GM23338 (cell line): Measurements from ENCODE around the gene SLC37A3. TPM values are rescaled to one million over a fixed set of nuclear protein-coding genes. Genes with fewer than 3 reads are reported as not detected.
A peak's percentile ranks its signal among the peaks of the same experiment; 100 is the strongest.

Experiments
- ATAC-seq: fragments of 200-7000 bp; cut with Tn5 transposase; 3 replicates; pipeline ENCODE4 v1.9.1; 2020
- DNase-seq: peaks from one replicate; pipeline ENCODE4 v3.0.0-alpha.2; 2015; ENCODE audit warnings: low spot score
- H2AFZ ChIP-seq: fragments of 200-600 bp; sonication (generic); 2 replicates; pipeline ENCODE4 v1.8.0; 2016; ENCODE audit warnings: antibody characterized with exemption, mild to moderate bottlenecking, moderate library complexity
- H3F3A ChIP-seq: fragments of 200-600 bp; sonication (generic); replicated peaks from 2 replicates; pipeline ENCODE4 v1.8.0; 2017; ENCODE audit warnings: antibody characterized with exemption, mixed run types, low read depth
- H3K27ac ChIP-seq: fragments of 200-600 bp; sonication (generic); 2 replicates; pipeline ENCODE4 v1.6.1; 2016; ENCODE audit warnings: low read depth
- H3K27me3 ChIP-seq: fragments of 200-600 bp; sonication (generic); 2 replicates; pipeline ENCODE4 v1.8.0; 2016; ENCODE audit warnings: mild to moderate bottlenecking, mixed run types, moderate library complexity; ENCODE audit not compliant: insufficient read depth
- H3K36me3 ChIP-seq: fragments of 200-600 bp; sonication (generic); 2 replicates; pipeline ENCODE4 v1.8.0; 2016; ENCODE audit warnings: mild to moderate bottlenecking; ENCODE audit not compliant: insufficient read depth
- H3K4me1 ChIP-seq: fragments of 200-600 bp; sonication (generic); 2 replicates; pipeline ENCODE4 v1.8.0; 2016; ENCODE audit warnings: mild to moderate bottlenecking, moderate library complexity; ENCODE audit not compliant: insufficient read depth
- H3K4me2 ChIP-seq: fragments of 200-600 bp; sonication (generic); 2 replicates; pipeline ENCODE4 v1.7.1; 2017; ENCODE audit warnings: mixed run types
- H3K4me3 ChIP-seq: fragments of 200-600 bp; sonication (generic); 2 replicates; pipeline ENCODE4 v1.6.1; 2016; ENCODE audit warnings: mixed run types
- H3K79me2 ChIP-seq: fragments of 200-600 bp; sonication (generic); replicated peaks from 2 replicates; pipeline ENCODE4 v1.8.0; 2017; ENCODE audit warnings: mild to moderate bottlenecking; ENCODE audit not compliant: insufficient read depth
- H3K9me2 ChIP-seq: fragments of 200-600 bp; sonication (generic); 2 replicates; pipeline ENCODE4 v1.8.0; 2017; ENCODE audit not compliant: insufficient read depth
- H4K20me1 ChIP-seq: fragments of 200-600 bp; sonication (generic); replicated peaks from 2 replicates; pipeline ENCODE4 v1.8.0; 2017; ENCODE audit warnings: mild to moderate bottlenecking; ENCODE audit not compliant: insufficient read depth
- H3K27ac Mint-ChIP-seq: 2 replicates; pipeline ENCODE4 v1.8.0; 2020; ENCODE audit warnings: inconsistent platforms, mild to moderate bottlenecking, moderate library complexity, mixed read lengths
- H3K27me3 Mint-ChIP-seq: 3 replicates; pipeline ENCODE4 v1.8.0; 2022; ENCODE audit warnings: low read depth, mild to moderate bottlenecking, moderate library complexity, mixed read lengths, inconsistent platforms; ENCODE audit not compliant: insufficient read depth, poor library complexity
- H3K36me3 Mint-ChIP-seq: 3 replicates; pipeline ENCODE4 v1.8.0; 2021; ENCODE audit warnings: low read depth, mild to moderate bottlenecking, inconsistent platforms, moderate library complexity, mixed read lengths
- H3K4me1 Mint-ChIP-seq: 3 replicates; pipeline ENCODE4 v1.8.0; 2020; ENCODE audit warnings: mild to moderate bottlenecking, inconsistent platforms, mixed read lengths
- H3K4me3 Mint-ChIP-seq: 3 replicates; pipeline ENCODE4 v1.8.0; 2021; ENCODE audit warnings: moderate library complexity, mild to moderate bottlenecking, inconsistent platforms, mixed read lengths
- H3K9me3 Mint-ChIP-seq: 3 replicates; pipeline ENCODE4 v1.8.0; 2020; ENCODE audit warnings: moderate library complexity, mild to moderate bottlenecking, inconsistent platforms, mixed read lengths
- CTCF ChIP-seq, 2 experiments: fragments of 200-600 bp in 1 of 2; sonication (generic) in 1 of 2; conservative IDR thresholded peaks; 2 replicates each; pipeline versions ENCODE4 v1.5.1 to v1.6.1; 2016 to 2017; ENCODE audit warnings: antibody characterized with exemption in 2 of 2, low read depth in 2 of 2, mild to moderate bottlenecking in 2 of 2, moderate library complexity in 1 of 2
- JUNB ChIP-seq: IDR thresholded peaks from one replicate; pipeline ENCODE4 v1.6.1; 2016; ENCODE audit warnings: antibody characterized with exemption; ENCODE audit not compliant: unreplicated experiment
- POLR2AphosphoS5 ChIP-seq: IDR thresholded peaks from 2 replicates; pipeline ENCODE4 v1.6.1; 2016; ENCODE audit warnings: antibody characterized with exemption, low read depth
- REST ChIP-seq: IDR thresholded peaks from one replicate; pipeline ENCODE4 v1.6.1; 2018; ENCODE audit warnings: antibody characterized with exemption; ENCODE audit not compliant: unreplicated experiment
- STAT1 ChIP-seq: IDR thresholded peaks from one replicate; pipeline ENCODE4 v1.6.1; 2016; ENCODE audit warnings: antibody characterized with exemption; ENCODE audit not compliant: unreplicated experiment
- ZNF462 ChIP-seq: fragments of 250-450 bp; sonication (Bioruptor Pico); IDR thresholded peaks from 2 replicates; pipeline ENCODE4 v1.5.0; 2020; ENCODE audit warnings: mild to moderate bottlenecking, moderate library complexity
- polyA plus RNA-seq: library from polyadenylated mRNA; unstranded; fragments of >200 nt; fragmentation: Nextera tagmentation; extraction: Ambion mirVana; gene quantifications from 2 replicates; pipeline ENCODE4 v1.2.1, GENCODE V29; 2016
- total RNA-seq: library from RNA; depleted of rRNA; stranded (reverse); fragments of >200 nt; shearing (Covaris generic); gene quantifications from 2 replicates; pipeline ENCODE4 v1.2.3, GENCODE V29; 2014

SLC37A3 gene
- total and polyA plus RNA-seq, 2 experiments from 2014 or later: 35.6 to 86.2 TPM

- Mint-ChIP-seq H3K27me3 (peaks cover 1% of the 10 kb centered on the region), H3K9me3 (peaks cover 15% of the 10 kb centered on the region), H3K27ac (no peak overlapping the region), H3K36me3 (peaks cover 14% of the 10 kb centered on the region), H3K4me3 (no peak overlapping the region), H3K4me1 (peaks cover 6% of the 10 kb centered on the region; the same call in 2 of the 3 replicates)
- Histone ChIP-seq H3K4me3 (no peak overlapping the region), H3K36me3 (no peaks in the 10 kb centered on the region; the same call in 1 of the 2 replicates), H3K27ac (no peak overlapping the region), H3K4me1 (no peaks in the 10 kb centered on the region), H3K79me2 (no peaks in the 10 kb centered on the region), H3K27me3 (no peaks in the 10 kb centered on the region), H3K4me2 (no peak overlapping the region), H2AFZ (no peak overlapping the region), H4K20me1 (no peaks in the 10 kb centered on the region), H3K9me2 (no peaks in the 10 kb centered on the region), H3F3A (no peaks in the 10 kb centered on the region)
- ATAC-seq: no peak
- no peak for DNase-seq
- TF ChIP-seq POLR2AphosphoS5 (no peak), STAT1 (no peak), ZNF462 (CRISPR knock-in tag) (no peak)
Observed at GRCh38 chr7:140308060-140308459, 90.3 kb downstream of the SLC37A3 start.

- no peak overlapping the region for H3K27ac ChIP-seq
- H3K4me1 Mint-ChIP-seq: peaks cover 2% of the 10 kb centered on the region; the same call in 2 of the 3 replicates
- no peak overlapping the region for H3K4me3 ChIP-seq
- H3K79me2 ChIP-seq: no peaks in the 10 kb centered on the region
- H3K9me3 Mint-ChIP-seq: no peaks in the 10 kb centered on the region; the same call in 2 of the 3 replicates
- no peaks in the 10 kb centered on the region for H3K27me3 Mint-ChIP-seq
- DNase-seq: peak; percentile 57
- H3K4me3 Mint-ChIP-seq: no peak overlapping the region
- H3K36me3 Mint-ChIP-seq: no peaks in the 10 kb centered on the region
- ATAC-seq: peak; percentile 81
- H3K4me2 ChIP-seq: no peak overlapping the region
- no peaks in the 10 kb centered on the region for H4K20me1 ChIP-seq
- no peak overlapping the region for H2AFZ ChIP-seq
- no peaks in the 10 kb centered on the region for H3K4me1 ChIP-seq
- H3K9me2 ChIP-seq: no peaks in the 10 kb centered on the region
- no peak overlapping the region for H3K27ac Mint-ChIP-seq
- no peaks in the 10 kb centered on the region for H3K27me3 ChIP-seq
- no peaks in the 10 kb centered on the region for H3K36me3 ChIP-seq
- H3F3A ChIP-seq: no peaks in the 10 kb centered on the region
- TF ChIP-seq CTCF (conservative IDR thresholded peaks at IDR 0.05; ENCODE audit: low read depth in 2 of 2) (peak; percentile 43 to 69; a peak in 3 of 4 replicates), JUNB (no peak), REST (no peak)
Observed at GRCh38 chr7:140304191-140304799, 94.0 kb downstream of the SLC37A3 start.
